ENCODE data around the gene FAT1.

DNA sequence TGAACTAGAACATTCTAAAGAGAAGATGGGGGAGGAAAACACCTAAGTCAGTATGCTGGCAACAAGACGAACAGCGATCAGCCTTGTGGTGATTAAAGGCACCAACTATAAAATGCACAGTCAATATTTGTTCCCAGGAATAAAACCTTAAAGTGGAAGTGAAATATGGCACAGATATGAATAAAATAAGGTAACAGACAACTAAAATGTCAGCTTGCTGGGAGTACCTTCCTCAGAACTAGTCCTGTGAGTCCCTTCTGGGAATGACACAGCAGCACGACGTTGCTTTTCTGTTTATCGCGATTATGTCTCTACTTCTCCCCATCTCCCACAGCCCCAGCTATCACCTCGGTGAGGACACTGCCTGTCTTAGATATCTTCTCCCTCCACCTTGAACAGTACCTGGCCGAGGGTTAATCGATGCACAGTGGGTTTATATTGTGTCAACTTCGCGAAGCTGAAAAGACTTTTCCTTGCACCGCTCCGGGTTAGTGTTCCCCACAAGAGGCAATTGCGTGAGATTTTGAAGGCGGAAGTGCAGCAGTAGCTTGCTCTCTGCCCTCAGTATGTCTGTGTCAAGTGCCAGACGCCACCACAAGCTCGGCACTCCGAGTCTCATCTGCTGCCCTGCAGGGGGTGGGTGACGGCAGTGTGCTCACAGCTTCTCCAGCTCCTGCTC is 185.7 kb downstream of the FAT1 start:
- TF ChIP-seq, protein P1, sequence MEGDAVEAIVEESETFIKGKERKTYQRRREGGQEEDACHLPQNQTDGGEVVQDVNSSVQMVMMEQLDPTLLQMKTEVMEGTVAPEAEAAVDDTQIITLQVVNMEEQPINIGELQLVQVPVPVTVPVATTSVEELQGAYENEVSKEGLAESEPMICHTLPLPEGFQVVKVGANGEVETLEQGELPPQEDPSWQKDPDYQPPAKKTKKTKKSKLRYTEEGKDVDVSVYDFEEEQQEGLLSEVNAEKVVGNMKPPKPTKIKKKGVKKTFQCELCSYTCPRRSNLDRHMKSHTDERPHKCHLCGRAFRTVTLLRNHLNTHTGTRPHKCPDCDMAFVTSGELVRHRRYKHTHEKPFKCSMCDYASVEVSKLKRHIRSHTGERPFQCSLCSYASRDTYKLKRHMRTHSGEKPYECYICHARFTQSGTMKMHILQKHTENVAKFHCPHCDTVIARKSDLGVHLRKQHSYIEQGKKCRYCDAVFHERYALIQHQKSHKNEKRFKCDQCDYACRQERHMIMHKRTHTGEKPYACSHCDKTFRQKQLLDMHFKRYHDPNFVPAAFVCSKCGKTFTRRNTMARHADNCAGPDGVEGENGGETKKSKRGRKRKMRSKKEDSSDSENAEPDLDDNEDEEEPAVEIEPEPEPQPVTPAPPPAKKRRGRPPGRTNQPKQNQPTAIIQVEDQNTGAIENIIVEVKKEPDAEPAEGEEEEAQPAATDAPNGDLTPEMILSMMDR (IDR thresholded peaks at IDR 0.05; ENCODE audit: low read depth, low read length, poor library complexity, severe bottlenecking) = no peak
- TF ChIP-seq EZH2phosphoT487 (IDR thresholded peaks at IDR 0.05; ENCODE audit: borderline replicate concordance, low read length) = no peak

Measured in DOHH2 (cell line).